Stimulated activated CD8-positive, alpha-beta memory T cell treated with anti-CD3 and anti-CD28 coated beads, Interleukin-4, amount 100 ng/mL, for 4 hours (primary cell): ENCODE data around the gene TEKT5.
"Not testable (repeated sequence)": the region's sequence is repeated elsewhere in the genome, so short reads cannot be mapped to it uniquely, and the experiment has no call there.

Experiments
- DNase-seq, 2 donors: peaks; one replicate each; pipeline ENCODE4 v3.0.0-alpha.2; 2020; ENCODE audit warnings: low read depth in 2 of 2, low spot score in 1 of 2

The TEKT5 gene

GRCh38 chr16:10685709-10686108 lies 9.0 kb downstream of the TEKT5 start:
- DNase-seq: no peak

- DNase-seq: no peak
Measured at GRCh38 chr16:10684511-10685151, 10.1 kb downstream of the TEKT5 start.

GRCh38 chr16:10683170-10683569 lies 11.6 kb downstream of the TEKT5 start:
- DNase-seq: no peak

GRCh38 chr16:10682604-10683003 lies 12.1 kb downstream of the TEKT5 start:
- no peak for DNase-seq

- DNase-seq: no peak
Measured at GRCh38 chr16:10681310-10682308, 13.1 kb downstream of the TEKT5 start.

- DNase-seq: no peak
Measured at GRCh38 chr16:10679921-10680320, 14.8 kb downstream of the TEKT5 start.

GRCh38 chr16:10679441-10679840 lies 15.3 kb downstream of the TEKT5 start:
- not testable (repeated sequence) for DNase-seq

- no peak for DNase-seq
Measured at GRCh38 chr16:10678655-10679054, 16.1 kb downstream of the TEKT5 start.

GRCh38 chr16:10676284-10676683 lies 18.4 kb downstream of the TEKT5 start:
- DNase-seq: no peak

- no peak for DNase-seq
Measured at GRCh38 chr16:10675861-10676260, 18.9 kb downstream of the TEKT5 start.

- DNase-seq: no peak
Measured at GRCh38 chr16:10675216-10675615, 19.5 kb downstream of the TEKT5 start.

- no peak for DNase-seq
Measured at GRCh38 chr16:10671729-10672128, 23.0 kb downstream of the TEKT5 start.

GRCh38 chr16:10669791-10670190 lies 24.9 kb downstream of the TEKT5 start:
- no peak for DNase-seq

- DNase-seq: no peak
Measured at GRCh38 chr16:10668322-10669045, 26.2 kb downstream of the TEKT5 start.

- DNase-seq: no peak
Measured at GRCh38 chr16:10667239-10667638, 27.5 kb downstream of the TEKT5 start.

GRCh38 chr16:10666291-10666690 lies 28.4 kb downstream of the TEKT5 start:
- no peak for DNase-seq

GRCh38 chr16:10665166-10665565 lies 29.6 kb downstream of the TEKT5 start:
- no peak for DNase-seq

GRCh38 chr16:10664720-10665126 lies 30.0 kb downstream of the TEKT5 start:
- no peak for DNase-seq

- DNase-seq: no peak
Measured at GRCh38 chr16:10663744-10664143, 31.0 kb downstream of the TEKT5 start.

GRCh38 chr16:10663146-10663545 lies 31.6 kb downstream of the TEKT5 start:
- DNase-seq: no peak

- DNase-seq: no peak
Measured at GRCh38 chr16:10662212-10662611, 32.5 kb downstream of the TEKT5 start.

GRCh38 chr16:10661737-10662136 lies 33.0 kb downstream of the TEKT5 start:
- no peak for DNase-seq
